HEK293T (cell line): Measurements from ENCODE around the gene TSSK3.

Experiments
- BHLHE40 ChIP-seq: fragments of 450-650 bp; IDR thresholded peaks from 2 replicates; pipeline ENCODE4 v1.6.1; 2016; ENCODE audit warnings: mild to moderate bottlenecking, moderate library complexity, borderline replicate concordance
- ELF4 ChIP-seq: fragments of 450-650 bp; IDR thresholded peaks from 2 replicates; pipeline ENCODE4 v1.6.1; 2017; ENCODE audit warnings: antibody characterized with exemption
- FOXA1 ChIP-seq: fragments of 450-650 bp; IDR thresholded peaks from 2 replicates; pipeline ENCODE4 v1.6.1; 2016; ENCODE audit warnings: mild to moderate bottlenecking
- FOXM1 ChIP-seq: fragments of 450-650 bp; IDR thresholded peaks from 2 replicates; pipeline ENCODE4 v1.6.1; 2017; ENCODE audit warnings: mild to moderate bottlenecking, borderline replicate concordance
- HDGF ChIP-seq: fragments of 450-650 bp; IDR thresholded peaks from 2 replicates; pipeline ENCODE4 v1.6.1; 2017; ENCODE audit warnings: antibody characterized with exemption, borderline replicate concordance
- L3MBTL2 ChIP-seq: fragments of 450-650 bp; conservative IDR thresholded peaks from 2 replicates; pipeline ENCODE4 v1.6.1; 2016; ENCODE audit warnings: mild to moderate bottlenecking
- LEF1 ChIP-seq: fragments of 450-650 bp; IDR thresholded peaks from 2 replicates; pipeline ENCODE4 v1.6.1; 2017; ENCODE audit warnings: mild to moderate bottlenecking, borderline replicate concordance
- PKNOX1 ChIP-seq: fragments of 450-650 bp; IDR thresholded peaks from 2 replicates; pipeline ENCODE4 v1.6.1; 2016
- SP1 ChIP-seq: fragments of 450-650 bp; IDR thresholded peaks from 2 replicates; pipeline ENCODE4 v1.6.1; 2017
- SUZ12 ChIP-seq: fragments of 450-650 bp; IDR thresholded peaks from 2 replicates; pipeline ENCODE4 v1.6.1; 2016; ENCODE audit warnings: mild to moderate bottlenecking
- TARDBP ChIP-seq: fragments of 450-650 bp; IDR thresholded peaks from 2 replicates; pipeline ENCODE4 v1.6.1; 2016
- ZNF384 ChIP-seq: fragments of 450-650 bp; IDR thresholded peaks from 2 replicates; pipeline ENCODE4 v1.6.1; 2016

GRCh38 chr1:32349211-32349708 lies 13.1 kb upstream of the TSSK3 start:
- TF ChIP-seq ELF4 (no peak), PKNOX1 (no peak), SP1 (no peak), ZNF384 (no peak), HDGF (no peak), BHLHE40 (no peak), TARDBP (no peak), L3MBTL2 (no peak), SUZ12 (no peak), FOXA1 (no peak), LEF1 (no peak), FOXM1 (no peak)
